GM21528 (cell line): ENCODE results near the gene ZNF280B.
"Not testable (repeated sequence)": the region's sequence is repeated elsewhere in the genome, so short reads cannot be mapped to it uniquely, and the experiment has no call there.

Experiments used
- ATAC-seq: cut with Tn5 transposase; IDR thresholded peaks from one replicate; pipeline ENCODE4 v1.9.1; 2021; ENCODE audit warnings: mild to moderate bottlenecking, moderate library complexity; ENCODE audit not compliant: unreplicated experiment, low FRiP score

ZNF280B gene

DNA sequence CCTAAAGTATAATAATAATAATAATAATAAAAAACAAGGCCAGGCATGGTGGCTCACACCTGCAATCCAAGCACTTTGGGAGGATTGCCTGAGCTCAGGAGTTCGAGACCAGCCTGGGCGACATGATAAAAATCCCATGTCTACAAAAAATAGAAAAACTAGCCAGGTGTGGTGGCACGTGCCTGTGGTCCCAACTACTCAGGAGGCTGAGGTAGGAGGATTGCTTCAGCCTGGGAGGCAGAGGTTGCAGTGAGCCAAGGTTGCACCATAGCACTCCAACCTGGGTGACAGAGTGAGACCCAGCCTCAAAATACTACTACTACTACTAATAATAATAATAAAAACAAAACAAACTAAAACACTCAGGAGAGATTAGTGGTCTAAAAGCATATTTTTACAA, 27.1 kb upstream of the ZNF280B start:
- no peak for ATAC-seq

GRCh38 chr22:22534604-22535415, 26.3 kb upstream of the ZNF280B start:
- ATAC-seq = no peak

DNA sequence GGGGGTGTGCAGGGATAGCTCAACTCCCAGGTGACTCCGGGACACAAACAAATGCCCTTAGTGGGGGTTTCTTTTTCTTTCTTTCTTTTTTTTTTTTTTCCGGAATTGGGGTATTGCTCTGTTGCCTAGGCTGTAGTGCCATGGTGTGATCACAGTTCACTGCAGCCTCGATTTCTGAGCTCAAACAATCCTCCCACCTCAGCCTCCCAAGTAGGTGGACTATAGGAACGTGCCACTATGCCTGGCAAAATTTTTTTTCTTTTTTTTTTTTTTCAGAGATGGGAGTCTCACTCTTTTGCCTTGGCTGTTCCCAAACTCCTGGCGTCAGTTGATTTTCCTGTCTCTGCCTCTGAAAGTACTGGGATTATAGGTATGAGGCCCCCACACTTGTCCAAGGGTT, 25.3 kb upstream of the ZNF280B start:
- no peak for ATAC-seq

GRCh38 chr22:22533417-22533816, 24.9 kb upstream of the ZNF280B start:
- no peak for ATAC-seq

DNA sequence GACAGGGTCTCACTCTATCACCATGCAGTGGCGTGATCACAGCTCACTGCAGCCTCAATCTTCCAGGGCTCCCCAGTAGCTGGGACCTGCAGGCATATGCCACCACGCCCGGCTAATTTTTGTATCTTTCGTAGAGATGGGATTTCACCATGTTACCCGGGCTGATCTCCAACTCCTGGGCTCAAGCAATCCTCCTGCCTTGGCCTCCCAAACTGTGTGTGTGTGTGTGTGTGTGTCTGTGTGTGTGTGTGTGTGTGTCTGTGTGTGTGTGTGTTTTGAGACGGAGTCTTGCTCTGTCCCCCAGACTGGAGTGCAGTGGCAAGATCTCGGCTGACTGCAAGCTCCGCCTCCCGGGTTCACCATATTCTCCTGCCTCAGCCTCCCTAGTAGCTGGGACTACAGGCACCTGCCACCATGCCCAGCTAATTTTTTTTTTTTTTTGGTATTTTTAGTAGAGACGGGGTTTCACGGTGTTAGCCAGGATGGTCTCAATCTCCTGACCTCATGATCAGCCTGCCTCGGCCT, 24.1 kb upstream of the ZNF280B start:
- not testable (repeated sequence) for ATAC-seq

DNA sequence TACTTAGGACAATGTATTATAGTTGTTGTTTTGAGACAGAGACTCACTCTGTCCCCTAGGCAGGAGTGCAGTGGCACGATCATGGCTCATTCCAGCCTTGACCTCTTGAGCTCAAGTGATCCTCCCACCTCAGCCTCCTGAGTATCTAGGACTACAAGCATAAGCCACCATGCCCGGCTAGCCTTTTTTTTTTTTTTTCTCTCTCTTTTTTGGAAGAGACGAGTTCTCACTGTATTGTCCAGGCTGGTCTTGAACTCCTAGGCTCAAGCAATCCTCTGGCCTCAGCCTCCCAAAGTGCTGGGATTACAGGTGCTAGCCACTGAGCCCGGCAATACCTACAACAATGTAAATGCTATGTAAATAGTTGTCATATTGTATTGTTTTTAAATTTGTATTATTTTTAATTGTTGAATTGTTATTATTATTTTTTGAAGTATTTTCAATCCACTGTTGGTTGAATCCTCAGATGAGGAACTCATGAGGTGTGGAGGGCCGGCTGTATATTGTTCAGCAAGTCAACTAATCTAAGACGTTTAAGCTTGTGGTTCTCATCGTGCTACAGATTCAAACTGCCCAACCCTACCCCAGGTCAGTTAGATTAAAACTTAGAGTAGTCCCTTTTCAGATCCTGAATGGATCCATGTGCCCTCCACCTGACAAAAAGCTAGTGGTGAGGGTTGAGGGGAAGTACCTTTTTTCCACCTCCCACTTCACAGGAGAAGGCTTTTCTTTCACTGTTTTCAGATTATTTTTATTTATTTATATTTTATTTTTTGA, 23.4 kb upstream of the ZNF280B start:
- ATAC-seq = no peak

DNA sequence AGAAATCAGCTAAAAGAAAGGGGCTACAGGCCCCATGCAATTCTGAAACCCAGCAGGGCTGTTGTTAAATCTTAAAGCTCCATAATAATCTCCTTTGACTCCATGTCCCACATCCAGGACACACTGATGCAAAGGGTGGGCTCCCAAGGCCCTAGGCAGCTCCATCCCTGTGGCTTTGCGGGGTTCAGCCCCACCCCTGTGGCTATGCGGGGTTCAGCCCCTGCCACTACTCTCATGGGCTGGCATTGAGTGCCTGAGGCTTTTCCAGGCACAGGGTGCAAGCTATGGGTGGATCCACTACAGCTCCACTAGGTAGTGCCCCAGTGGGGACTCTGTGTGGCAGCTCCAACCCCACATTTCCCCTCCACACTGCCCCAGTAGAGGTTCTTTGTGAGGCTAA, 20.2 kb upstream of the ZNF280B start:
- no peak for ATAC-seq

DNA sequence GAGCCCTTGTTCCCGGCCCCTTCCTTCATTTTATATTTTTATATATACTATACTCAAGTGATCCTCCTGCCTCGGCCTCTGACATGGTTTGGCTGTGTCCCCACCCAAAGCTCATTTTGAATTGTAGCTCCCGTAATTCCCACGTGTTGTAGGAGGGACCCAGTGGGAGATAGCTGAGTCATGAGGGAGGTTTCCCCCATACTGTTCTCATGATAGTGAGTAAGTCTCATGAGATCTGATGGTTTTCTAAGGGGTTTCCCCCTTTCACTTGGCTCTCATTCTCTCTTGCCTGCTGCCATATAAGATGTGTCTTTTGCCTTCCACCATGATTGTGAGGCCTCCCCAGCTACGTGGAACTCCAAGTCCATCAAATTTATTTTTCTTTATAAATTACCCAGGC, 18.8 kb upstream of the ZNF280B start:
- no peak for ATAC-seq

GRCh38 chr22:22526125-22526912, 17.8 kb upstream of the ZNF280B start:
- no peak for ATAC-seq

DNA sequence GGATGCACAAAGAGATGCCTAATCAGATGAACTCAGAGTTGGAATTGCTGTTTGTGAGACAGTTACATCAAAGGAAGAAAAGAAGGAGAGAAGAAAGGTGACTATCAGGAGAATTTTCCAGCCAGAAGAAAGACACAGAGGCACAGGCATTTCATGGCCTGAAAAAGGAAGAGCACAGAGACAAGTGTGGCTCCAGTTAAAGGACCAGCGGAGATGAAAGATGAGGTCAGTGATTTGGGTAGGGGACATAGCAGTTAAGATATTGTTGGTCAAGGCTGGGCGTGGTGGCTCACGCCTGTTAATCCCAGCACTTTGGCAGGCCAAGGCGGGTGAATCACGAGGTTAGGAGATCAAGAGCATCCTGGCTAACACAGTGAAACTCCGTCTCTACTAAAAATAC, 15.0 kb upstream of the ZNF280B start:
- ATAC-seq = no peak

GRCh38 chr22:22521631-22522030, 13.1 kb upstream of the ZNF280B start:
- no peak for ATAC-seq

- ATAC-seq = no peak
These were observed 12.4 kb upstream of the ZNF280B start for GRCh38 chr22:22520667-22521602.

- ATAC-seq = no peak
These were observed 11.6 kb upstream of the ZNF280B start, which contains the start of gene ZNF280A for GRCh38 chr22:22520020-22520656. Gene ZNF280A (minus strand): TSS chr22:22520270. CDS start chr22:22515630, 4,640 bp downstream.

DNA sequence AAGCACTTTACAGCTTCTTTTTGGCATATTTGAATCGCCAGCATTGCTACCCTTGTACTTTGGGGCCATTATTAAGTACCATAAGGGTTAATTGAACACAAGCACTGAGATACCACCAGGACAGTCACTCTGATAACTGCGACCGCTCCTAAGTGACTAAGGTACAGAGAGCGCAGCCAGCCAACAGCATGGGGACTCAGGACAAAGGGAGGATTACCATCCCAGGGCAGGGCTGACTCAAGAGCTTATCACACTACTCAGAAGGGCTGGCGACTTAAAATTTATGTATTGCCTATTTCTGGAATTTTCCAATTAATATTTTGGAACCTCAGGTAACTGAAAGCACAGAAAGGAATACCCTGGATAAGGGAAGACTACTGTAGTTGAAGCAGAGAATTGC, 11.0 kb upstream of the ZNF280B start:
- no peak for ATAC-seq

GRCh38 chr22:22516992-22517391, 8.4 kb upstream of the ZNF280B start:
- ATAC-seq = no peak

GRCh38 chr22:22515890-22516289, 7.3 kb upstream of the ZNF280B start:
- no peak for ATAC-seq

DNA sequence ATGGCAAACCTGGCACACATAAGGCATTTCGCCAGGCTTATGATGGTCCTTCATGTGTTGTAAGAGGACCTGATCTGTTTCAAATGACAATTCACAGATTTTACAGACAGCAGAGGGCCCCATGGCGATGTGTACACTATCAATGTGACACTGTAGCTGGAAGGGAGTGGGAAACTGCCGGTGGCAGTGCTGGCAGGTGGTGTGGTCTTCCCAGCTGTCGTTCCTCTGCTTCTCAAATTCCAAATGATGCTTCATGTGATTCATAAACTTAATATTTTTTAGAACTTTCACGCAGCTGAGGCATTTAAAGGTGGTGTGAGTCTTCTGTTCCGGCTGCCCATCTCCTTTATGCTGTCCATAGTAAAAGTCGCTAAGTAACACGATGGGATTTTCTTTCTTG, 5.9 kb upstream of the ZNF280B start:
- not testable (repeated sequence) for ATAC-seq

- ATAC-seq = no peak
These were observed 5.1 kb upstream of the ZNF280B start for GRCh38 chr22:22513619-22514018.

DNA sequence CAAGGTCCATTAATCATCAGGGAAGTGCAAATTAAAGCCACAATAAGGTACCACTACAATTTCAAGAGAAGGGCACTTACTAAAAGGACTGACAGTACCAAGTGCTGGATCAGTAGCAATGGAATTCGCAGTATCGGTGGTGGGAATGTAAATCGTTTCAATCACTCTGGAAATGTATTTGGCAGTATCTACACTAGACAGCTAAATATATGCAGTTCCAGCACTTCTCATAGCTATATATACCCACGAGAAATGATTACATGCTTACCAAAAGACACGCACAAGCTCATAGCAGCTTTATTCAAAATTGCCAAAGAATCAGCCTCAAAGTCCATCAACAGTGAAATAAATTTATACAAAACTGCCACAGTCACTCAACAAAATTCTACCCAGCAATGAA, 4.4 kb upstream of the ZNF280B start:
- no peak for ATAC-seq
